OCI-LY1 (cell line): Measurements from ENCODE around the gene OR51G1.

Experiments
- H2AFZ ChIP-seq: fragments of 200-600 bp; sonication (generic), shearing (Covaris generic); 2 replicates; pipeline ENCODE4 v1.6.0; 2014; ENCODE audit warnings: antibody characterized with exemption, mild to moderate bottlenecking, low read length
- H3F3A ChIP-seq: fragments of 200-600 bp; sonication (generic), shearing (Covaris generic); 2 replicates; pipeline ENCODE4 v1.6.0; 2014; ENCODE audit warnings: mild to moderate bottlenecking, antibody characterized with exemption, low read length, moderate library complexity; ENCODE audit not compliant: insufficient read depth
- H3K27ac ChIP-seq: fragments of 200-600 bp; sonication (generic); 2 replicates; pipeline ENCODE4 v1.5.1; 2014; ENCODE audit warnings: low read length, mixed run types, mild to moderate bottlenecking, low read depth; ENCODE audit not compliant: poor library complexity, severe bottlenecking
- H3K27me3 ChIP-seq: fragments of 200-600 bp; sonication (generic); 2 replicates; pipeline ENCODE4 v1.6.0; 2014; ENCODE audit warnings: antibody characterized with exemption, mild to moderate bottlenecking, low read length, moderate library complexity; ENCODE audit not compliant: insufficient read depth
- H3K36me3 ChIP-seq: fragments of 200-600 bp; sonication (generic); 2 replicates; pipeline ENCODE4 v1.6.1; 2014; ENCODE audit warnings: mild to moderate bottlenecking, antibody characterized with exemption, low read length, moderate library complexity, mixed read lengths; ENCODE audit not compliant: insufficient read depth
- H3K4me1 ChIP-seq: fragments of 200-600 bp; sonication (generic); 2 replicates; pipeline ENCODE4 v1.5.1; 2014; ENCODE audit warnings: mild to moderate bottlenecking, low read length, moderate library complexity; ENCODE audit not compliant: insufficient read depth, severe bottlenecking
- H3K4me2 ChIP-seq: fragments of 200-600 bp; sonication (generic), shearing (Covaris generic); 2 replicates; pipeline ENCODE4 v1.6.1; 2014; ENCODE audit warnings: low read length
- H3K4me3 ChIP-seq: fragments of 200-600 bp; sonication (generic); 2 replicates; pipeline ENCODE4 v1.5.1; 2014; ENCODE audit warnings: low read length, low read depth, mild to moderate bottlenecking, mixed read lengths; ENCODE audit not compliant: poor library complexity, severe bottlenecking
- H3K79me2 ChIP-seq: fragments of 200-600 bp; shearing (Covaris generic); 2 replicates; pipeline ENCODE4 v1.6.1; 2016; ENCODE audit warnings: mixed run types, low read length, mixed read lengths; ENCODE audit not compliant: insufficient read depth
- H3K9ac ChIP-seq: fragments of 200-600 bp; sonication (generic), shearing (Covaris generic); 2 replicates; pipeline ENCODE4 v1.6.1; 2014; ENCODE audit warnings: mild to moderate bottlenecking, low read length, mixed read lengths
- H3K9me2 ChIP-seq: fragments of 200-600 bp; sonication (generic), shearing (Covaris generic); 2 replicates; pipeline ENCODE4 v1.6.1; 2014; ENCODE audit warnings: low read depth, mild to moderate bottlenecking, low read length, mixed read lengths
- H3K9me3 ChIP-seq: fragments of 200-600 bp; shearing (Covaris generic); 2 replicates; pipeline ENCODE4 v1.6.1; 2014; ENCODE audit warnings: low read length, mixed read lengths
- H4K20me1 ChIP-seq: fragments of 200-600 bp; sonication (generic), shearing (Covaris generic); 2 replicates; pipeline ENCODE4 v1.6.0; 2016; ENCODE audit warnings: mild to moderate bottlenecking, low read length; ENCODE audit not compliant: insufficient read depth
- CTCF ChIP-seq: fragments of 200-600 bp; sonication (generic), shearing (Covaris generic); IDR thresholded peaks from 2 replicates; pipeline ENCODE4 v1.5.1; 2017; ENCODE audit warnings: mild to moderate bottlenecking, antibody characterized with exemption, low read length, moderate library complexity, mixed read lengths
- EZH2 ChIP-seq: fragments of 200-600 bp; sonication (generic), shearing (Covaris generic); IDR thresholded peaks from 2 replicates; pipeline ENCODE4 v1.8.0; 2017; ENCODE audit warnings: borderline replicate concordance, mixed run types, mild to moderate bottlenecking, antibody characterized with exemption, low read length, moderate library complexity, mixed read lengths

The OR51G1 gene

DNA sequence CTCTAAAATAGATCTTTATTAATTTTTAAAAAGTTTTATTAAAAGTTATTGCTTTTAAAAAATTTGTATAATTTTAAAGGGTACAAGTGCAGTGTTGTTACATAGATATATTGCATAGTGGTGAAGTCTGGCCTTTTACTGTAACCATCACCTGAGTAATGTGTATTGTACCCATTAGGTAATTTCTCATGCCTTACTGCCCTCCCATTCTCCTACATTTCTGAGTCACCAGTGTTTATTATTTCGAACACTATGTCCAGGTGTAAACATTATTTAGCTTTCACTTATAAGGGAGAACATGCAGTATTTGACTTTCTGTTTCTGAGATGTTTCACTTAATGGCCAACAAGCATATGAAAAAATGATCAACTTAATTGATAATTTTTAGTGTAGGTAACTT, 2.3 kb downstream of the OR51G1 start:
- Histone ChIP-seq H3K36me3 (no peaks in the 10 kb centered on the region), H2AFZ (no peak overlapping the region), H3K9me3 (no peaks in the 10 kb centered on the region), H3K9me2 (no peaks in the 10 kb centered on the region), H3K4me2 (no peak overlapping the region), H3K4me3 (no peak overlapping the region), H3K27me3 (no peaks in the 10 kb centered on the region), H3K27ac (no peak overlapping the region), H3K9ac (no peak overlapping the region), H3K4me1 (no peaks in the 10 kb centered on the region), H3K79me2 (no peaks in the 10 kb centered on the region), H3F3A (no peaks in the 10 kb centered on the region), H4K20me1 (no peaks in the 10 kb centered on the region)
- TF ChIP-seq EZH2 (no peak), CTCF (no peak)

DNA sequence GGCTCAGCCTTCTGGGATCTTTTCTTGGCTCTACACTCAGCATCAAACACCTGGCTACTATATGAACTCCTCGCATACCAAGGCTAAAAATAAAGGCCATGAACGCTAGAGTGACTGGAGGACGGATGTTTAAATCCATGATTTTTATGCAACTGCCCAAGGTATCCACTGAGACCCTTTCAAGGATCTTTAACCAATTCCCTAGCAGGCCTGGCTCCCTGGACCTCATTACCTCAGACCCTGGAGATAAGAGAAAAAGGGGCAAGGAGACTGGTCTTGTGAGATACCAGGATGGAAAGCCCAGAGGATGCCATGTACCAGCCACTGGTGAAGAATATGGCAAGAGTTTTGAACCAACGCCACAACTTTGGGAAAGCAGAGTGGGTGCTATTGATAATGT, 4.9 kb downstream of the OR51G1 start, which contains the start of gene OR51G2:
Gene OR51G2, minus strand, starts transcription at position 101 of the 400 bp plus-strand sequence. CDS start 3,687 bp downstream, outside the sequence.
- no peaks in the 10 kb centered on the region for H3K27me3 ChIP-seq
- no peaks in the 10 kb centered on the region for H3F3A ChIP-seq
- H3K36me3 ChIP-seq: no peaks in the 10 kb centered on the region
- H2AFZ ChIP-seq: no peak within 1 kb of the TSS
- TF ChIP-seq CTCF (no peak), EZH2 (no peak)
- no peak within 1 kb of the TSS for H3K27ac ChIP-seq
- H3K4me3 ChIP-seq: no peak within 1 kb of the TSS
- H3K4me2 ChIP-seq: no peak within 1 kb of the TSS
- no peaks in the 10 kb centered on the region for H3K79me2 ChIP-seq
- H3K9me2 ChIP-seq: no peaks in the 10 kb centered on the region
- no peaks in the 10 kb centered on the region for H3K4me1 ChIP-seq
- no peaks in the 10 kb centered on the region for H4K20me1 ChIP-seq
- no peaks in the 10 kb centered on the region for H3K9me3 ChIP-seq
- no peak within 1 kb of the TSS for H3K9ac ChIP-seq

DNA sequence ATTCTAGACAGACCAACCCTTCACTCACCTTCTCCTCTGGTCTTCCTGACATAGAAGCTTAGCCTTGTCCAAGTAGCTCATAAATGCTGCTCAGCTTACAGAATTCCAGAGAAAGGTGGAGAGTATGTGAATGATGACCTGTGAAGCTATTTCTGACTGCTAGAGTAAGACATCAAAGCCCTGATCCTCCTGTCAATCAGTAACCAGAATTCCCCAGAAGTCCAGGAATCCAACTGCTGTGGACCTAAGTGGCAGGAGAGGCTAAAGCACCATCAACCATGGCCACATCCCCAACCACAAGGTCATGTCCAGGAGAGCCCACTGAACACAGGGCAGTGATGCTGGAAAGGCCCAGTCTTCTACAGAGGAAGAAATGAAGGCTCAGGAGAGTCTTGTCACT, 7.6 kb downstream of the OR51G1 start:
- no peak overlapping the region for H3K4me2 ChIP-seq
- H3K27ac ChIP-seq: no peak overlapping the region
- H3K9ac ChIP-seq: no peak overlapping the region
- H3F3A ChIP-seq: no peaks in the 10 kb centered on the region
- no peaks in the 10 kb centered on the region for H3K9me2 ChIP-seq
- no peaks in the 10 kb centered on the region for H3K9me3 ChIP-seq
- H3K4me3 ChIP-seq: no peak overlapping the region
- H3K27me3 ChIP-seq: no peaks in the 10 kb centered on the region
- no peaks in the 10 kb centered on the region for H3K4me1 ChIP-seq
- no peaks in the 10 kb centered on the region for H4K20me1 ChIP-seq
- no peaks in the 10 kb centered on the region for H3K79me2 ChIP-seq
- no peak for TF ChIP-seq EZH2
- H3K36me3 ChIP-seq: no peaks in the 10 kb centered on the region
- H2AFZ ChIP-seq: no peak overlapping the region

DNA sequence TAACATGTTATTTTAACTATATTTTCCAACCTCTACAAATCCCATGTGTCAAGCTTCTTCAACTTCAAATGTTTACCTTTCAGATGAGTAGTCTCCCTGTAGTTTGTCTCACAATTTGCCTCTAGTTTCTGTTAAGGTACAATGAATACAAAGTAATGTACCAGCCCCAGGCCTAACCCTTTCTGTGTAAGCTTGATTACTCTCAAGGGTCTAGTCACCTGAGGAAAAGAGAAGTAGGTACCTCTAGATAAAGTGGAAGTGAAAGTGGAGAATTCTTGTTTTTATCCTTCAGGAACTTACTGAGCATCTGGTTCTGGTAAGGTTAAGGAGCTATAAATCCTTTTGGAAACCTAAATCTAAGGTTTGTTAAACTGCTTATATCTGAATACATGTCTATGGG, 20.7 kb downstream of the OR51G1 start, which contains the start of gene OR51A7:
Gene OR51A7, plus strand, starts transcription at position 300 of the 400 bp plus-strand sequence. CDS start 3,587 bp downstream, outside the sequence.
- no peaks in the 10 kb centered on the region for H3K79me2 ChIP-seq
- no peaks in the 10 kb centered on the region for H3K4me1 ChIP-seq
- no peak within 1 kb of the TSS for H3K4me2 ChIP-seq
- no peaks in the 10 kb centered on the region for H3K9me3 ChIP-seq
- no peak within 1 kb of the TSS for H3K9ac ChIP-seq
- H4K20me1 ChIP-seq: no peaks in the 10 kb centered on the region
- H3K36me3 ChIP-seq: no peaks in the 10 kb centered on the region
- no peak within 1 kb of the TSS for H2AFZ ChIP-seq
- no peak within 1 kb of the TSS for H3K4me3 ChIP-seq
- H3F3A ChIP-seq: no peaks in the 10 kb centered on the region
- H3K27me3 ChIP-seq: no peaks in the 10 kb centered on the region; the same call in 1 of the 2 replicates
- H3K9me2 ChIP-seq: no peaks in the 10 kb centered on the region
- TF ChIP-seq CTCF: no peak
- no peak for TF ChIP-seq EZH2
- H3K27ac ChIP-seq: no peak within 1 kb of the TSS
